Astrocyte of the cerebellum (primary cell): ENCODE results near the gene DSTN.
A peak's percentile ranks its signal among the peaks of the same experiment; 100 is the strongest.

Experiments used
- DNase-seq: peaks from one replicate; pipeline ENCODE4 v3.0.0-alpha.2; 2011; ENCODE audit warnings: low read depth
- H3K4me3 ChIP-seq: 2 replicates; pipeline ENCODE4 v1.5.1; 2011; ENCODE audit warnings: mild to moderate bottlenecking, low read depth, low read length, moderate library complexity
- in situ Hi-C: cut with HindIII; loops from 2 replicates; pipeline ENCODE4 v1.10.0; 2017; ENCODE audit warnings: low sequenced_read_pairs
- TF ChIP-seq, protein P1 (sequence below): IDR thresholded peaks from 2 replicates; pipeline ENCODE4 v1.5.1; 2012; ENCODE audit warnings: low read length, low read depth, moderate library complexity, mild to moderate bottlenecking; ENCODE audit errors: missing control alignments

Gene DSTN

DNA sequence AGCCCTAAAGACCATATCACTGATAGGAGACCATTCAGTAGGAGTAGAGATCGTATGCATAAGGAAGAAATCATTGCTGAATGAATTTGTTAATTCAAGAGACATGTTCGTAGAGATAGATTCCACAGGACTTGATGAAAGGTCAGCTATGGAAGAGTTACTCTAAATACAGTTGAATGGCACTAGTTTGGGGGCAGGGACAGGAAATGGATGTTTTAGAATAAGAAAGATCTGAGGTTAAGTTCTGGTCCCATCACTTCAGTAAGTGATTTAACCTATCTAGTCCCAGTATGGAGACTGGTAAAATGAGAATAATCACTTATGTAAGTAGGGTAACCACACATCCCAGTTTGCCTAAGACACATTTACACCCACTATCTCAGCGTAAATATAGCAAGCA is 35.8 kb upstream of the DSTN start:
- DNase-seq: no peak
- TF ChIP-seq, protein P1, sequence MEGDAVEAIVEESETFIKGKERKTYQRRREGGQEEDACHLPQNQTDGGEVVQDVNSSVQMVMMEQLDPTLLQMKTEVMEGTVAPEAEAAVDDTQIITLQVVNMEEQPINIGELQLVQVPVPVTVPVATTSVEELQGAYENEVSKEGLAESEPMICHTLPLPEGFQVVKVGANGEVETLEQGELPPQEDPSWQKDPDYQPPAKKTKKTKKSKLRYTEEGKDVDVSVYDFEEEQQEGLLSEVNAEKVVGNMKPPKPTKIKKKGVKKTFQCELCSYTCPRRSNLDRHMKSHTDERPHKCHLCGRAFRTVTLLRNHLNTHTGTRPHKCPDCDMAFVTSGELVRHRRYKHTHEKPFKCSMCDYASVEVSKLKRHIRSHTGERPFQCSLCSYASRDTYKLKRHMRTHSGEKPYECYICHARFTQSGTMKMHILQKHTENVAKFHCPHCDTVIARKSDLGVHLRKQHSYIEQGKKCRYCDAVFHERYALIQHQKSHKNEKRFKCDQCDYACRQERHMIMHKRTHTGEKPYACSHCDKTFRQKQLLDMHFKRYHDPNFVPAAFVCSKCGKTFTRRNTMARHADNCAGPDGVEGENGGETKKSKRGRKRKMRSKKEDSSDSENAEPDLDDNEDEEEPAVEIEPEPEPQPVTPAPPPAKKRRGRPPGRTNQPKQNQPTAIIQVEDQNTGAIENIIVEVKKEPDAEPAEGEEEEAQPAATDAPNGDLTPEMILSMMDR: no peak
- in situ Hi-C loops: no loop called here
- no peak overlapping the region for H3K4me3 ChIP-seq

DNA sequence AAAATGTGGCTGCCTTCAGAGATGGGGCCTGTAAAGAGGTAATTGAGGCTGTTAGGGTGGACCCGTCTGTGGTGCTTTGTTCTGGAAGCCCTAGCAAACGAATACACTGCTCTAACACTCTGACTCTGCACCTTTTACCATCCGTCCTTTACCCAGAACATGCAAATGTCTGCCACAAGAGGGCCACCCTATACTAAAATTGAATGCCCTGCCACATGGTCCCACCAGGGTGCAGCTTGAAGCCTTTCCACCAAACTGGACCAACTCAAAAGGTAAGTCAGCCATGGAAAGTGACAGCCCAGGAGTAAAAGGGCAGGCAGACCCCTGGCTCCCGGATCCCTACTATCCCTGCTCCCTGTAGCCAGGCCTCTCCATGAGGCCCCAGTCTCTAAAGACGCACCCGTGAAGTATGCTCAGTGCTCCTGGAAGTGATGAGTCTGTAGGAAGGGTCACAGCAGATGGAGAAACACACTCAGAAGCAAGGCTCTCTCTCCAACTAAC is 32.9 kb upstream of the DSTN start:
- in situ Hi-C loops: no loop called here
- DNase-seq: peak; percentile 67
- TF ChIP-seq, protein P1: peak; percentile 94
- no peak overlapping the region for H3K4me3 ChIP-seq

DNA sequence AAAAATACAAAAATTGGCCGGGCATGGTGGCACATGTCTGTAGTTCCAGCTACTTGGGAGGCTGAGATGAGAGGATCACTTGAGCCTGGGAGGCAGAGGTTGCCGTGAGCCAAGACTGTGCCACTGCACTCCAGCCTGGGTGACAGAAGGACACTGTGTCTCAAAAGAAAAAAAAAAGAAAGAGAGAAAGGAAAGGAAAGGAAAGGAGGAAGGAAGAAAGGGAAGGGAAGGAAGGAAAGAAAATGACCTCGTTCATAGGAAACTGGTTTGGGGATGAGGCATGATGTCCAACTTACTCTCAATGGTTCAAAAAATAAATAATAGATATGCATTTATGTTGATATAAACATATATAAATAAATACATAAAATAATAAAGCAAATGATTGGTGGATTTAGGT is 31.9 kb upstream of the DSTN start:
- in situ Hi-C loops: no loop called here
- TF ChIP-seq, protein P1: no peak
- no peak overlapping the region for H3K4me3 ChIP-seq
- no peak for DNase-seq

DNA sequence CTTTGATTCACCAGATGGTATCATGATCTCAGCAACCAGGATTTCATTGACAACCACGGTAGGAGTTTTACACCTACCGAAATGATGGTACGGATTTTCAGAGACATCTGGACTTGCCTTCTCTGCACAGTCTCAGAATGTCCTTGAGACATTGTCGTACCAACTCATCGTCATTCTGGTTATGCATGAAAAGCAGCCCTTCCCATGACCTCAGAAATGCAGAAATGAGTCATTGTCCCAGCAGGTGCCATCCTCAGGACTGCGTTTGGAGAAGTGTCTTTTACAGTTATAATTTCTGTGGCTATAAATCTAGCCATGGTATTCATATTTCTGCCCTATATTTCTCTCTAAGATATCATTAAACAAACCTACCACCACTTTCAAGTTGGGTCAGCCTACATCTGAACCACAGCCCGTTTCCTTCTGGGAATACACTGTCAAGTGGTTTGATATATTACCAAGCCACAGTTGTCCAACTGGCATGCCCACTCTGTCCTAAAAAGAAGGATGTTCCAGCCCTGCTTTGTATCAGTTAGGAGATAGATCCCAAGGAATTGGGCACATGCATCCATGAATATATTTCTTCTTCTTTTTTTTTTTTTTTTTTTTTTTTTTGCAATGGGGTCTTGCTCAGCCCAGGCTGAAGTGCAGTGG is 31.2 kb upstream of the DSTN start:
- TF ChIP-seq, protein P1: no peak
- in situ Hi-C loops: no loop called here
- no peak overlapping the region for H3K4me3 ChIP-seq
- DNase-seq: no peak

DNA sequence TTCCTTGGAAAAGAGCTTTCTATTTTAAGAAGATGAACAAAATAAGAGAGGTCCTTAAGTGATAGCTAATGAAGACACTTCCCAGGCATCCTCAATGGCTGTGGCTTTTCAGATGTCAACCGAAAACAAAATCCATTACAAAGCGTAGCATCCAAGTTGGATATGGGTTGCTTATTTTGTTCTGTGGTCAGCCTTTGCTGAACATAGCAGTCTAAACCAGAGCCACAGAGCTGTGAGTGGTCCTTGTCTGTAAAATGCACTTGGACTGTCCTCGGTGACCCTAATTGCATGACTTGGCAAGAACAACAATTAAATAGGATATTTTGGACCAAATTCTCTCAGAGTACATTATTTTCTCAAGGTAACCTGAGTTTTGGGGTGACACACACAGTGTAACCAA is 28.3 kb upstream of the DSTN start:
- TF ChIP-seq, protein P1: no peak
- in situ Hi-C loops: loop anchor here (5.0 kb wide), 1 partner anchor 51 kb away; no protein-coding TSS in a partner anchor
- H3K4me3 ChIP-seq: no peak overlapping the region
- no peak for DNase-seq

DNA sequence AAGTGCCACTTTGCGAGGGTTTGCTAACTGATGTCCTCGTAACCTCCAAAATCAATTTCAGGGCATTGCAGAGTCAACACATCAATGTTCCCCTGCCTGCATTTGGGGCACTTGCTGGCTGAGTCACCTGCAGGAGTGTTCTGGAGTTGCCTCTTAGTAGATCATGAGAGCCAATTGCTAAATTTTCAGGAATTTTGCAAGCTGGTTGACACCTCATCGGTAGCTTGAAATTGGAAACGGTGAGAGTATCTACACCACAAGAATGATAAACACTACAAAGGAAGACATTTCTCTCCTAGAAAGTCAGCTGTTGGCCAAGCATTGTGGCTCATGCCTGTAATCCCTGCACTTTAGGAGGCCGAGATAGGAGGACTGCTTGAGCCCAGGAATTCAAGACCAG is 27.9 kb upstream of the DSTN start:
- H3K4me3 ChIP-seq: no peak overlapping the region
- no peak for DNase-seq
- in situ Hi-C loops: loop anchor here (5.0 kb wide), 1 partner anchor 50 kb away; no protein-coding TSS in a partner anchor
- TF ChIP-seq, protein P1: peak; percentile 23
